C4-2B (cell line): Measurements from ENCODE around the gene ADAR.

Source experiments
- H3K27ac ChIP-seq: fragments of 450-650 bp; 2 replicates; pipeline ENCODE4 v1.5.1; 2017
- CTCF ChIP-seq: fragments of 450-650 bp; conservative IDR thresholded peaks from 2 replicates; pipeline ENCODE4 v1.5.1; 2017; ENCODE audit warnings: mild to moderate bottlenecking
- ZFX ChIP-seq: fragments of 450-650 bp; IDR thresholded peaks from 2 replicates; pipeline ENCODE4 v1.6.1; 2017

ADAR gene

DNA sequence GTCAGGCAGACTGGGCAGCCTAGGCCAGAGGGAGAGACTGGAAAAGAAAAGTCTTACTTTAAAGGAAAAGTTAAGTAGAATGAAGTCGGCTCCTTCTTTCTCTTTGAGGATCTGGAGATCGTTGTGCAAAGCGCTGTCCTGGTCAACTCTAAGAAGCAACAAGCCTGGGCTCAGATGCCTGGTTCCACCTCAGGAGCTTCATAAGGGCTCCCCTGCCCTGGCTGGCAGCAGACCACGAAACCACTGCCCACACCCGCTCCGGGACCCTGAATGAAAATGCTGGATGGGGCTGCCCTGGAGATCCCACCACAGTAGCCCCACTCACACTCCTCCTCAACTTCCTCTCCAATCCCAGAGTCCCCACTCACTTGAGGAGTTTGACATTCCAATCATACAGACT, 56.0 kb downstream of the ADAR start:
- no peak overlapping the region for H3K27ac ChIP-seq
- TF ChIP-seq CTCF (no peak), ZFX (no peak)

- no peak overlapping the region for H3K27ac ChIP-seq
- TF ChIP-seq ZFX (no peak), CTCF (no peak)
Measured at GRCh38 chr1:154551474-154551873, 56.5 kb downstream of the ADAR start.

DNA sequence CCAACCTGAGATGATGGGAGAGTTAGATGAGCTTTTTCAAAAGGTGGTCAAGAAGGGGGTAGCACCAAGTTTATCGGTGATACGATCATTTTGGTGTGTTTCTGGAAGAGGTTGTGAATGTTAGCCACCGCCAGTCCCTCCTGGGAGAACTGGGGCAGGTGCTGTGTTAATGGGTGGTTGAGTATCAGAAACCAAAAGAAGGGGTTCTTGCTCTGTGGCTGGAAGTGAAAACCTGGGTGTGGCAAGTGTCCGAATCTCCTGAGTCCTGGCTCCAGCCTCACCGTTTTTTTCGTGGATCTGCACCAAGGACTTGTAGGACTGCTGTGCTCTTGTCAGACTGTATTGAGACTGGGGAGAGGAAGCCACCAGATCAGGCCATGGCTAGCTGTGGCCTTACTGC, 57.3 kb downstream of the ADAR start:
- no peak for TF ChIP-seq CTCF
- TF ChIP-seq ZFX, result no peak
- H3K27ac ChIP-seq, result no peak overlapping the region

DNA sequence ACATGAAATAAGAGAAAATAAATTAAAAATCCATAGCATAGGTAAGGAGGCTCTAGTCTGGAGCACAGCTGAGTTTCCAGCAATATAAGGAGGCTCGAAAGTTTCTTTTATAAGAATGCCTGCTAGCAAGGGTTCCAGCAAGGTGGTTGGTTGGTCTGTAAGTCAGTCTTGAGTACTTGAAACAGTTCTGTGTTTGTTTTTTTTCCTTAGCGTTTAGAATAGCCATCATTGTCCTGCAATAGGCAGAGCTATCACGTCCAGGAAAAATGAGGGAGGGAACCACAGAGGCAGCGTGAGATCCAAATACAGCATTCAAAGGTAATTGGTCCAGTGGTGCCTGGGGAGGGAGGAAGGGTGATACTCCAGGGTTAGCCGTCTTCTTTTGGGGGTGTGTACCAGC, 57.9 kb downstream of the ADAR start:
- H3K27ac ChIP-seq, result no peak overlapping the region
- TF ChIP-seq CTCF, result no peak
- TF ChIP-seq ZFX, result no peak

- no peak overlapping the region for H3K27ac ChIP-seq
- no peak for TF ChIP-seq ZFX
- no peak for TF ChIP-seq CTCF
Measured at GRCh38 chr1:154549202-154549770, 58.7 kb downstream of the ADAR start.

GRCh38 chr1:154548028-154548427, 60.0 kb downstream of the ADAR start:
- TF ChIP-seq CTCF (no peak), ZFX (no peak)
- no peak overlapping the region for H3K27ac ChIP-seq

DNA sequence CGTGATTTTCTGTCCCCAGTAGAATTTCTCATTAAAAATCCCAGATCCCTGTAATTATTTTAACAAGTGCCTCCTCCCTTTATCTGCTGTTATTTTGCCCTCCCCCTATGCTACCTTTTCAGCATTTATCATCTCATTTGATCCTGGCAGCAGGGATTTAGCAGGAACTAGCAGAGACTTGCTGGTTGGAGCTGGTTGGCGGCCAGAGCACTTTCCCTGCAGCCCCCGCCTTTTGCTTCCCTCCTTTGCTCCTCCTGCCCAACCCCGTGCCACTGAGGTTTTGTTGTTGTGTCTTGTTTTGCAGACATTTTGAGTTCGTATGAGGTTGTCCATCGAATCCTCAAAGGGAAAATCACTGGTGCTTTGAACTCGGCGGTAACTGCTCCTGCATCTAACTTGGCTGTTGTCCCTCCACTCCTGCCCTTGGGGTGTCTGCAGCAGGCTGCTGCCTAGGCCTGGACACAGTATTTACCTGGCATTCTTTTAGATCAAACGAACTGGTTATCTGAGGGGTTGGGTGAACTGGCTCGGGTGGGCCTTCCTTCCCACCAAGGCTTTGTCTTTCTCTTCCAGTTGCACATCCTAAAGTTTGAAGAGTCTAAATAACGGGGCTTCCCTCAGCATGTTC, 60.8 kb downstream of the ADAR start:
- H3K27ac ChIP-seq, result no peak overlapping the region
- no peak for TF ChIP-seq CTCF
- no peak for TF ChIP-seq ZFX
